Thoracic aorta (tissue), 2 donors: ENCODE measurements around the gene LRMDA. TPM values are rescaled to one million over a fixed set of nuclear protein-coding genes. Genes with fewer than 3 reads are reported as not detected.

Experiments used
- ATAC-seq: fragments of 150-250 bp; one replicate; pipeline ENCODE4 v1.8.0; 2017; ENCODE audit warnings: low read depth; ENCODE audit not compliant: insufficient number of reproducible peaks, low FRiP score
- DNase-seq: peaks from one replicate; pipeline ENCODE4 v3.0.0-alpha.2; 2020; ENCODE audit warnings: low spot score
- H3K27ac ChIP-seq, 2 donors: fragments of 200-600 bp; sonication (generic); 1 replicate in 1 of 2; 2 replicates in 1 of 2; pipeline ENCODE4 v1.5.1; 2016; ENCODE audit warnings: mild to moderate bottlenecking in 2 of 2, moderate library complexity in 2 of 2
- H3K27me3 ChIP-seq: fragments of 200-600 bp; sonication (generic); replicated peaks from 2 replicates; pipeline ENCODE4 v1.6.0; 2016; ENCODE audit warnings: mild to moderate bottlenecking; ENCODE audit not compliant: insufficient read depth
- H3K36me3 ChIP-seq: fragments of 200-600 bp; sonication (generic); one replicate; pipeline ENCODE4 v1.5.1; 2016
- H3K4me1 ChIP-seq, 2 donors: fragments of 200-600 bp; sonication (generic); 1 replicate in 1 of 2; 2 replicates in 1 of 2; pipeline versions ENCODE4 v1.5.1 to v1.6.0; 2016; ENCODE audit warnings: low read depth in 2 of 2, mild to moderate bottlenecking in 1 of 2; ENCODE audit not compliant: control insufficient read depth in 1 of 2
- H3K4me3 ChIP-seq: fragments of 200-600 bp; sonication (generic); 2 replicates; pipeline ENCODE4 v1.5.1; 2016; ENCODE audit warnings: mild to moderate bottlenecking
- H3K9me3 ChIP-seq: fragments of 200-600 bp; sonication (generic); 2 replicates; pipeline ENCODE4 v1.5.1; 2016
- CTCF ChIP-seq: fragments of 200-600 bp; sonication (generic); IDR thresholded peaks from one replicate; pipeline ENCODE4 v1.5.1; 2019; ENCODE audit warnings: antibody characterized with exemption
- total RNA-seq, 2 donors: library from RNA; depleted of rRNA; stranded (reverse); fragments of >200 nt; gene quantifications; one replicate each; pipeline versions ENCODE4 v1.1.0 to v1.2.3, GENCODE V29; 2016

LRMDA gene
- total RNA-seq, 2 donors from 2014 or later = 8.3 to 36.6 TPM

- no peak for TF ChIP-seq CTCF
- DNase-seq (no peak), ATAC-seq (no peak)
- no peaks in the 10 kb centered on the region for H3K36me3 ChIP-seq
- no peak overlapping the region for H3K4me3 ChIP-seq
- no peaks in the 10 kb centered on the region for H3K9me3 ChIP-seq
- H3K27ac ChIP-seq = no peak overlapping the region
- H3K27me3 ChIP-seq = no peaks in the 10 kb centered on the region
- no peaks in the 10 kb centered on the region for H3K4me1 ChIP-seq
These were observed 448.8 kb downstream of the LRMDA start for GRCh38 chr10:75880031-75880775.

- no peak overlapping the region for H3K4me3 ChIP-seq
- ATAC-seq (no peak), DNase-seq (no peak)
- H3K27me3 ChIP-seq = no peaks in the 10 kb centered on the region
- no peaks in the 10 kb centered on the region for H3K9me3 ChIP-seq
- TF ChIP-seq CTCF = no peak
- no peaks in the 10 kb centered on the region for H3K4me1 ChIP-seq
- no peaks in the 10 kb centered on the region for H3K36me3 ChIP-seq
- H3K27ac ChIP-seq = no peak overlapping the region
These were observed 452.0 kb downstream of the LRMDA start for GRCh38 chr10:75883081-75884072.

GRCh38 chr10:75884808-75885207 is 453.4 kb downstream of the LRMDA start:
- Histone ChIP-seq H3K27me3 (no peaks in the 10 kb centered on the region), H3K36me3 (no peaks in the 10 kb centered on the region), H3K27ac (no peak overlapping the region), H3K4me3 (no peak overlapping the region), H3K4me1 (no peaks in the 10 kb centered on the region), H3K9me3 (no peaks in the 10 kb centered on the region)
- ATAC-seq (no peak), DNase-seq (no peak)
- TF ChIP-seq CTCF = no peak

- Histone ChIP-seq H3K27ac (no peak overlapping the region), H3K9me3 (no peaks in the 10 kb centered on the region), H3K4me3 (no peak overlapping the region), H3K27me3 (no peaks in the 10 kb centered on the region), H3K4me1 (no peaks in the 10 kb centered on the region), H3K36me3 (no peaks in the 10 kb centered on the region)
- ATAC-seq = no peak
- no peak for TF ChIP-seq CTCF
- no peak for DNase-seq
These were observed 455.9 kb downstream of the LRMDA start for GRCh38 chr10:75887369-75887768.
